ENCODE data around the gene LMTK3.

The LMTK3 gene

GRCh38 chr19:48511800-48512503, at the start of gene LMTK3:
Gene LMTK3 (minus strand): TSS chr19:48511835. CDS start chr19:48511576, 259 bp downstream.
- DNase-seq (ENCODE audit: low read depth), result no peak
- H3K4me3 ChIP-seq (ENCODE audit: low read depth, low read length), result peak within 1 kb of the TSS; percentile 36

GRCh38 chr19:48561412-48561811, 49.8 kb upstream of the LMTK3 start:
- no peak for DNase-seq (ENCODE audit: low read depth)
- no peak overlapping the region for H3K4me3 ChIP-seq (ENCODE audit: low read depth, low read length)

- no peak overlapping the region for H3K4me3 ChIP-seq (ENCODE audit: low read depth, low read length)
- DNase-seq (ENCODE audit: low read depth), result no peak
Measured at GRCh38 chr19:48560095-48560530, 48.5 kb upstream of the LMTK3 start.

- peak overlapping the region; percentile 11 for H3K4me3 ChIP-seq (ENCODE audit: low read depth, low read length)
- no peak for DNase-seq (ENCODE audit: low read depth)
Measured at GRCh38 chr19:48558018-48558684, 46.5 kb upstream of the LMTK3 start.

- no peak overlapping the region for H3K4me3 ChIP-seq (ENCODE audit: low read depth, low read length)
- no peak for DNase-seq (ENCODE audit: low read depth)
Measured at GRCh38 chr19:48556825-48557224, 45.2 kb upstream of the LMTK3 start.

- DNase-seq (ENCODE audit: low read depth), result no peak
Measured at GRCh38 chr19:48556163-48556562, 44.5 kb upstream of the LMTK3 start.

GRCh38 chr19:48554385-48555091, 42.9 kb upstream of the LMTK3 start:
- no peak for DNase-seq (ENCODE audit: low read depth)
- no peak overlapping the region for H3K4me3 ChIP-seq (ENCODE audit: low read depth, low read length)

More at GRCh38 chr19:48556163-48556562, 44.5 kb upstream of the LMTK3 start:
- no peak overlapping the region for H3K4me3 ChIP-seq (ENCODE audit: low read depth, low read length)

- peak; percentile 53 for DNase-seq (ENCODE audit: low read depth)
- H3K4me3 ChIP-seq (ENCODE audit: low read depth, low read length), result no peak overlapping the region
Measured at GRCh38 chr19:48553676-48554384, 42.2 kb upstream of the LMTK3 start.

GRCh38 chr19:48552406-48553322, 41.0 kb upstream of the LMTK3 start:
- no peak for DNase-seq (ENCODE audit: low read depth)
- H3K4me3 ChIP-seq (ENCODE audit: low read depth, low read length), result no peak overlapping the region

- no peak for DNase-seq (ENCODE audit: low read depth)
- H3K4me3 ChIP-seq (ENCODE audit: low read depth, low read length), result no peak within 1 kb of the TSS
Measured at GRCh38 chr19:48551437-48552302, 40.0 kb upstream of the LMTK3 start, which contains the start of gene SULT2B1. Gene SULT2B1 (plus strand): TSS chr19:48552172. CDS start chr19:48552253, 81 bp downstream.

- no peak for DNase-seq (ENCODE audit: low read depth)
- no peak overlapping the region for H3K4me3 ChIP-seq (ENCODE audit: low read depth, low read length)
Measured at GRCh38 chr19:48549380-48549779, 37.7 kb upstream of the LMTK3 start.

- H3K4me3 ChIP-seq (ENCODE audit: low read depth, low read length), result no peak overlapping the region
- no peak for DNase-seq (ENCODE audit: low read depth)
Measured at GRCh38 chr19:48548253-48548911, 36.7 kb upstream of the LMTK3 start.

- no peak for DNase-seq (ENCODE audit: low read depth)
- H3K4me3 ChIP-seq (ENCODE audit: low read depth, low read length), result no peak overlapping the region
Measured at GRCh38 chr19:48547722-48548121, 36.1 kb upstream of the LMTK3 start.

- no peak for DNase-seq (ENCODE audit: low read depth)
- H3K4me3 ChIP-seq (ENCODE audit: low read depth, low read length), result no peak overlapping the region
Measured at GRCh38 chr19:48544856-48545750, 33.5 kb upstream of the LMTK3 start.

GRCh38 chr19:48543121-48543710, 31.6 kb upstream of the LMTK3 start:
- no peak for DNase-seq (ENCODE audit: low read depth)
- H3K4me3 ChIP-seq (ENCODE audit: low read depth, low read length), result no peak overlapping the region

GRCh38 chr19:48541813-48542212, 30.2 kb upstream of the LMTK3 start:
- DNase-seq (ENCODE audit: low read depth), result no peak
- no peak overlapping the region for H3K4me3 ChIP-seq (ENCODE audit: low read depth, low read length)
